Measurements from ENCODE around the gene TEAD1. TPM values are rescaled to one million over a fixed set of nuclear protein-coding genes. Genes with fewer than 3 reads are reported as not detected.

TEAD1 gene
- total and polyA plus RNA-seq, 4 donors = 9.1 to 38.4 (median 10.7) TPM

GRCh38 chr11:12813371-12814225 is 139.4 kb downstream of the TEAD1 start:
- Histone ChIP-seq H3K27ac (ENCODE audit: low read depth in 1 of 2, low read length in 2 of 2) (peak overlapping the region; percentile 4 to 5), H3K4me1 (ENCODE audit: control insufficient read depth in 4 of 4, insufficient read depth in 4 of 4, low read length in 3 of 4) (peaks cover 0 to 5% (median 3%) of the 10 kb centered on the region in 4 donors), H3K9ac (ENCODE audit: low read depth in 1 of 2, low read length in 2 of 2) (no peak overlapping the region), H3K36me3 (ENCODE audit: control insufficient read depth in 4 of 4, insufficient read depth in 3 of 4, low read depth in 1 of 4, low read length in 3 of 4) (no peaks in the 10 kb centered on the region), H3K9me3 (ENCODE audit: control insufficient read depth in 4 of 4, low read length in 3 of 4) (no peaks in the 10 kb centered on the region), H3K27me3 (ENCODE audit: control insufficient read depth in 4 of 4, insufficient read depth in 4 of 4, low read length in 3 of 4) (no peaks in the 10 kb centered on the region), H3K4me3 (ENCODE audit: low read depth in 1 of 3, low read length in 3 of 3) (no peak overlapping the region)
- TF ChIP-seq EGR1 (IDR thresholded peaks at IDR 0.05; ENCODE audit: low read depth in 2 of 2) (no peak), GABPA (IDR thresholded peaks at IDR 0.05 in 1 of 2, conservative IDR thresholded peaks at IDR 0.05 in 1 of 2) (no peak), REST (IDR thresholded peaks at IDR 0.05) (no peak), HNF4A (conservative IDR thresholded peaks at IDR 0.05) (no peak), HNF4G (IDR thresholded peaks at IDR 0.05) (no peak), JUND (IDR thresholded peaks at IDR 0.05) (no peak), ATF3 (IDR thresholded peaks at IDR 0.05) (no peak), CTCF (IDR thresholded peaks at IDR 0.05; ENCODE audit: low read depth, low read length, missing input control) (no peak), MAX (IDR thresholded peaks at IDR 0.05) (no peak), RAD21 (IDR thresholded peaks at IDR 0.05) (no peak), FOXA1 (IDR thresholded peaks at IDR 0.05) (no peak), ZBTB33 (IDR thresholded peaks at IDR 0.05) (no peak), YY1 (IDR thresholded peaks at IDR 0.05) (no peak), RXRA (IDR thresholded peaks at IDR 0.05) (no peak), NR2F2 (IDR thresholded peaks at IDR 0.05) (no peak), TAF1 (conservative IDR thresholded peaks at IDR 0.05) (no peak), FOXA2 (IDR thresholded peaks at IDR 0.05) (no peak), SP1 (IDR thresholded peaks at IDR 0.05) (no peak)
- DNase-seq (ENCODE audit: low spot score) = no peak
- 78% methylated on average over 9 of the region's 9 CpGs for WGBS

All from liver (tissue), 9 donors.